GM19240 (cell line): Measurements from ENCODE around the gene TRUB2.

Experiments used
- DNase-seq: peaks from one replicate; pipeline ENCODE4 v3.0.0; 2011; ENCODE audit warnings: low spot score; ENCODE audit not compliant: insufficient read length

Gene TRUB2

GRCh38 chr9:128274245-128274644, 48.0 kb downstream of the TRUB2 start:
- DNase-seq, result no peak

GRCh38 chr9:128271512-128271911, 50.7 kb downstream of the TRUB2 start:
- DNase-seq, result no peak

- no peak for DNase-seq
Observed at GRCh38 chr9:128271112-128271511, 51.1 kb downstream of the TRUB2 start.

- DNase-seq, result no peak
Observed at GRCh38 chr9:128266868-128267590, 55.2 kb downstream of the TRUB2 start.

GRCh38 chr9:128265348-128265847, 56.8 kb downstream of the TRUB2 start:
- no peak for DNase-seq

- DNase-seq, result no peak
Observed at GRCh38 chr9:128262687-128263086, 59.6 kb downstream of the TRUB2 start.

- DNase-seq, result no peak
Observed at GRCh38 chr9:128260340-128260739, 61.9 kb downstream of the TRUB2 start.

GRCh38 chr9:128259156-128259555, 63.1 kb downstream of the TRUB2 start:
- no peak for DNase-seq

- no peak for DNase-seq
Observed at GRCh38 chr9:128258326-128258725, 63.9 kb downstream of the TRUB2 start.

- DNase-seq, result no peak
Observed at GRCh38 chr9:128257907-128258306, 64.3 kb downstream of the TRUB2 start.

- no peak for DNase-seq
Observed at GRCh38 chr9:128257086-128257825, 65.0 kb downstream of the TRUB2 start.
